SK-N-SH (cell line): ENCODE measurements around the gene ZNF296. TPM values are rescaled to one million over a fixed set of nuclear protein-coding genes. Genes with fewer than 3 reads are reported as not detected.

Experiments
- CTCF ChIA-PET: fragments of 300-600, 350-600 bp; formaldehyde crosslinking; extraction: SDS; loops from one replicate; lab custom pipeline; 2021; lab: Yijun Ruan, JAX
- POLR2A ChIA-PET: fragments of 350-600 bp; sonication (Branson Sonifier 250); formaldehyde crosslinking; extraction: SDS; loops from one replicate; lab custom pipeline; 2020; ENCODE audit warnings: antibody characterized with exemption, inconsistent platforms; lab: Yijun Ruan, JAX
- DNase-seq: peaks from one replicate; pipeline ENCODE4 v3.0.0; 2012
- H2AFZ ChIP-seq: fragments of 200-600 bp; sonication (generic); 2 replicates; pipeline ENCODE4 v1.8.1; 2016; ENCODE audit warnings: antibody characterized with exemption, mild to moderate bottlenecking, low read depth
- H3F3A ChIP-seq: fragments of 200-600 bp; sonication (generic); replicated peaks from 2 replicates; pipeline ENCODE3; 2016; ENCODE audit warnings: antibody characterized with exemption, mild to moderate bottlenecking; ENCODE audit not compliant: insufficient read depth
- H3K27ac ChIP-seq, 2 experiments: fragments of 200-500 bp in 1 of 2; fragments of 200-600 bp in 1 of 2; sonication (Bioruptor generic) in 1 of 2; sonication (generic), shearing (Covaris generic) in 1 of 2; 2 replicates each; pipeline versions ENCODE4 v1.5.1 to v1.6.1; 2014 to 2016; ENCODE audit warnings: low read depth in 2 of 2, inconsistent platforms in 1 of 2, low read length in 1 of 2, mild to moderate bottlenecking in 1 of 2, mixed read lengths in 1 of 2
- H3K27me3 ChIP-seq: fragments of 200-600 bp; sonication (generic), shearing (Covaris generic); 2 replicates; pipeline ENCODE4 v1.6.1; 2016; ENCODE audit warnings: mixed run types; ENCODE audit not compliant: insufficient read depth
- H3K36me3 ChIP-seq, 2 experiments: fragments of 200-500 bp in 1 of 2; fragments of 200-600 bp in 1 of 2; sonication (Bioruptor generic) in 1 of 2; sonication (generic) in 1 of 2; replicated peaks in 1 of 2; 2 replicates each; pipeline versions ENCODE3 to v1.5.1; 2014 to 2016; ENCODE audit warnings: low read length in 1 of 2, mild to moderate bottlenecking in 1 of 2; ENCODE audit not compliant: insufficient read depth in 2 of 2, control insufficient read depth in 1 of 2
- H3K4me1 ChIP-seq, 2 experiments: fragments of 200-500 bp in 1 of 2; fragments of 200-600 bp in 1 of 2; sonication (Bioruptor generic) in 1 of 2; sonication (generic), shearing (Covaris generic) in 1 of 2; 2 replicates each; pipeline versions ENCODE4 v1.5.1 to v1.6.1; 2014 to 2016; ENCODE audit warnings: low read depth in 1 of 2, low read length in 1 of 2, mixed run types in 1 of 2; ENCODE audit not compliant: insufficient read depth in 2 of 2, control insufficient read depth in 1 of 2
- H3K4me2 ChIP-seq: fragments of 200-600 bp; sonication (generic), shearing (Covaris generic); 2 replicates; pipeline ENCODE4 v1.6.1; 2017; ENCODE audit warnings: mixed run types
- H3K4me3 ChIP-seq, 2 experiments: fragments of 200-500 bp in 1 of 2; fragments of 200-600 bp in 1 of 2; sonication (Bioruptor generic) in 1 of 2; sonication (generic), shearing (Covaris generic) in 1 of 2; 2 replicates each; pipeline versions ENCODE4 v1.5.1 to v1.8.1; 2014 to 2016; ENCODE audit warnings: low read depth in 2 of 2, inconsistent platforms in 1 of 2, low read length in 1 of 2, mild to moderate bottlenecking in 1 of 2, mixed read lengths in 1 of 2, moderate library complexity in 1 of 2
- H3K79me2 ChIP-seq: fragments of 200-600 bp; sonication (generic); 2 replicates; pipeline ENCODE4 v1.8.1; 2017; ENCODE audit warnings: mild to moderate bottlenecking; ENCODE audit not compliant: insufficient read depth
- H3K9ac ChIP-seq: fragments of 200-600 bp; sonication (generic); 2 replicates; pipeline ENCODE4 v1.6.1; 2017; ENCODE audit warnings: mixed run types
- H3K9me2 ChIP-seq: fragments of 200-600 bp; sonication (generic); 2 replicates; pipeline ENCODE4 v1.6.1; 2017; ENCODE audit warnings: mixed run types
- H3K9me3 ChIP-seq: fragments of 200-600 bp; sonication (generic); 2 replicates; pipeline ENCODE4 v1.6.1; 2017; ENCODE audit warnings: mixed run types, mild to moderate bottlenecking, moderate library complexity
- H4K20me1 ChIP-seq: fragments of 200-600 bp; sonication (generic); 2 replicates; pipeline ENCODE4 v1.6.1; 2017; ENCODE audit warnings: mild to moderate bottlenecking, mixed run types; ENCODE audit not compliant: insufficient read depth
- CHD2 ChIP-seq: fragments of 150-350 bp; IDR thresholded peaks from 2 replicates; pipeline ENCODE4 v1.6.1; 2018; ENCODE audit warnings: low read length; ENCODE audit not compliant: partially characterized antibody
- ELF1 ChIP-seq: IDR thresholded peaks from 2 replicates; pipeline ENCODE4 v1.4.0; 2012
- GABPA ChIP-seq: IDR thresholded peaks from 2 replicates; pipeline ENCODE4 v1.4.0; 2012; ENCODE audit warnings: low read depth, mild to moderate bottlenecking
- JUND ChIP-seq: IDR thresholded peaks from 2 replicates; pipeline ENCODE4 v1.4.0; 2012
- NRF1 ChIP-seq: IDR thresholded peaks from 2 replicates; pipeline ENCODE4 v1.6.1; 2012; ENCODE audit warnings: low read depth, mild to moderate bottlenecking, low read length
- POLR2AphosphoS5 ChIP-seq: IDR thresholded peaks from 2 replicates; pipeline ENCODE4 v1.6.1; 2012; ENCODE audit warnings: low read depth, low read length
- REST ChIP-seq: IDR thresholded peaks from 2 replicates; pipeline ENCODE4 v1.6.1; 2012; ENCODE audit warnings: mild to moderate bottlenecking, low read depth, low read length, moderate library complexity
- RFX5 ChIP-seq: IDR thresholded peaks from 2 replicates; pipeline ENCODE4 v1.6.1; 2012; ENCODE audit warnings: mild to moderate bottlenecking, improper control_type of control experiment, low read length
- SIN3A ChIP-seq: IDR thresholded peaks from 2 replicates; pipeline ENCODE4 v1.6.1; 2012; ENCODE audit warnings: low read depth, mild to moderate bottlenecking, low read length, moderate library complexity, borderline replicate concordance
- TCF12 ChIP-seq: IDR thresholded peaks from 2 replicates; pipeline ENCODE4 v1.4.0; 2012
- USF2 ChIP-seq: fragments of 150-350 bp; IDR thresholded peaks from 2 replicates; pipeline ENCODE4 v1.6.1; 2017; ENCODE audit warnings: antibody characterized with exemption, low read length, low read depth, borderline replicate concordance
- ZBTB33 ChIP-seq: IDR thresholded peaks from 2 replicates; pipeline ENCODE4 v1.4.0; 2012; ENCODE audit warnings: low read depth, borderline replicate concordance
- WGBS: methylation state at CpG from one replicate; pipeline ENCODE4 v1.1.6; 2017; ENCODE audit warnings: low lambda C conversion rate; 5-methylcytosine and 5-hydroxymethylcytosine counted together
- polyA plus RNA-seq, 3 experiments: library from polyadenylated mRNA; depleted of rRNA; stranded (reverse); fragments of >200 nt; gene quantifications; 2 replicates each; pipeline ENCODE4 v1.2.3, GENCODE V29; 2012

The ZNF296 gene
- polyA plus RNA-seq, 1 of the 3 experiments (the other 2 are of a cell fraction): 0.21 TPM

GRCh38 chr19:45087531-45087930 lies 11.3 kb upstream of the ZNF296 start:
- Histone ChIP-seq H3F3A (peaks cover 18% of the 10 kb centered on the region), H3K36me3 (peaks cover 6 to 13% of the 10 kb centered on the region in 2 experiments), H3K27me3 (no peaks in the 10 kb centered on the region), H3K79me2 (peaks cover 49% of the 10 kb centered on the region), H3K4me1 (peaks cover 9 to 11% of the 10 kb centered on the region in 2 experiments; a peak in 2 of 4 replicates), H3K27ac (no peak overlapping the region), H3K4me2 (no peak overlapping the region), H3K9ac (no peak overlapping the region), H3K9me3 (no peaks in the 10 kb centered on the region), H4K20me1 (no peaks in the 10 kb centered on the region), H2AFZ (no peak overlapping the region), H3K4me3 (no peak overlapping the region), H3K9me2 (no peaks in the 10 kb centered on the region)
- WGBS: 94% methylated on average over 11 of the region's 11 CpGs
- DNase-seq: no peak
- ChIA-PET POLR2A (no interaction called here), CTCF (no interaction called here)
- TF ChIP-seq ELF1 (no peak), RFX5 (no peak), GABPA (no peak), JUND (no peak), NRF1 (no peak), REST (no peak), TCF12 (no peak), SIN3A (no peak), USF2 (no peak)

GRCh38 chr19:45086480-45086879 lies 10.2 kb upstream of the ZNF296 start:
- WGBS: 96% methylated on average over 4 of the region's 4 CpGs

More at GRCh38 chr19:45086480-45086879, 10.2 kb upstream of the ZNF296 start:
- DNase-seq: no peak
- Histone ChIP-seq H3F3A (peaks cover 15% of the 10 kb centered on the region), H3K9ac (no peak overlapping the region), H4K20me1 (no peaks in the 10 kb centered on the region), H3K4me2 (no peak overlapping the region), H3K9me3 (no peaks in the 10 kb centered on the region), H3K27ac (no peak overlapping the region), H3K27me3 (no peaks in the 10 kb centered on the region), H3K36me3 (peaks cover 6 to 13% of the 10 kb centered on the region in 2 experiments), H3K4me1 (peaks cover 9 to 11% of the 10 kb centered on the region in 2 experiments; a peak in 2 of 4 replicates), H3K4me3 (no peak overlapping the region), H2AFZ (no peak overlapping the region), H3K79me2 (peaks cover 60% of the 10 kb centered on the region), H3K9me2 (no peaks in the 10 kb centered on the region)
- TF ChIP-seq POLR2AphosphoS5 (no peak), CHD2 (no peak), ZBTB33 (no peak), USF2 (no peak)
- POLR2A ChIA-PET: no interaction called here
- CTCF ChIA-PET: no interaction called here
